SK-N-SH (cell line): ENCODE results near the gene IGF2BP3. TPM values are rescaled to one million over a fixed set of nuclear protein-coding genes. Genes with fewer than 3 reads are reported as not detected.

Experiments used
- CTCF ChIA-PET: fragments of 300-600, 350-600 bp; formaldehyde crosslinking; extraction: SDS; loops from one replicate; lab custom pipeline; 2021; lab: Yijun Ruan, JAX
- POLR2A ChIA-PET: fragments of 350-600 bp; sonication (Branson Sonifier 250); formaldehyde crosslinking; extraction: SDS; loops from one replicate; lab custom pipeline; 2020; ENCODE audit warnings: antibody characterized with exemption, inconsistent platforms; lab: Yijun Ruan, JAX
- DNase-seq: peaks from one replicate; pipeline ENCODE4 v3.0.0; 2012
- H2AFZ ChIP-seq: fragments of 200-600 bp; sonication (generic); 2 replicates; pipeline ENCODE4 v1.8.1; 2016; ENCODE audit warnings: antibody characterized with exemption, mild to moderate bottlenecking, low read depth
- H3F3A ChIP-seq: fragments of 200-600 bp; sonication (generic); replicated peaks from 2 replicates; pipeline ENCODE3; 2016; ENCODE audit warnings: antibody characterized with exemption, mild to moderate bottlenecking; ENCODE audit not compliant: insufficient read depth
- H3K27ac ChIP-seq, 2 experiments: fragments of 200-500 bp in 1 of 2; fragments of 200-600 bp in 1 of 2; sonication (Bioruptor generic) in 1 of 2; sonication (generic), shearing (Covaris generic) in 1 of 2; 2 replicates each; pipeline versions ENCODE4 v1.5.1 to v1.6.1; 2014 to 2016; ENCODE audit warnings: low read depth in 2 of 2, inconsistent platforms in 1 of 2, low read length in 1 of 2, mild to moderate bottlenecking in 1 of 2, mixed read lengths in 1 of 2
- H3K27me3 ChIP-seq: fragments of 200-600 bp; sonication (generic), shearing (Covaris generic); 2 replicates; pipeline ENCODE4 v1.6.1; 2016; ENCODE audit warnings: mixed run types; ENCODE audit not compliant: insufficient read depth
- H3K36me3 ChIP-seq, 2 experiments: fragments of 200-500 bp in 1 of 2; fragments of 200-600 bp in 1 of 2; sonication (Bioruptor generic) in 1 of 2; sonication (generic) in 1 of 2; replicated peaks in 1 of 2; 2 replicates each; pipeline versions ENCODE3 to v1.5.1; 2014 to 2016; ENCODE audit warnings: low read length in 1 of 2, mild to moderate bottlenecking in 1 of 2; ENCODE audit not compliant: insufficient read depth in 2 of 2, control insufficient read depth in 1 of 2
- H3K4me1 ChIP-seq, 2 experiments: fragments of 200-500 bp in 1 of 2; fragments of 200-600 bp in 1 of 2; sonication (Bioruptor generic) in 1 of 2; sonication (generic), shearing (Covaris generic) in 1 of 2; 2 replicates each; pipeline versions ENCODE4 v1.5.1 to v1.6.1; 2014 to 2016; ENCODE audit warnings: low read depth in 1 of 2, low read length in 1 of 2, mixed run types in 1 of 2; ENCODE audit not compliant: insufficient read depth in 2 of 2, control insufficient read depth in 1 of 2
- H3K4me2 ChIP-seq: fragments of 200-600 bp; sonication (generic), shearing (Covaris generic); 2 replicates; pipeline ENCODE4 v1.6.1; 2017; ENCODE audit warnings: mixed run types
- H3K4me3 ChIP-seq, 2 experiments: fragments of 200-500 bp in 1 of 2; fragments of 200-600 bp in 1 of 2; sonication (Bioruptor generic) in 1 of 2; sonication (generic), shearing (Covaris generic) in 1 of 2; 2 replicates each; pipeline versions ENCODE4 v1.5.1 to v1.8.1; 2014 to 2016; ENCODE audit warnings: low read depth in 2 of 2, inconsistent platforms in 1 of 2, low read length in 1 of 2, mild to moderate bottlenecking in 1 of 2, mixed read lengths in 1 of 2, moderate library complexity in 1 of 2
- H3K79me2 ChIP-seq: fragments of 200-600 bp; sonication (generic); 2 replicates; pipeline ENCODE4 v1.8.1; 2017; ENCODE audit warnings: mild to moderate bottlenecking; ENCODE audit not compliant: insufficient read depth
- H3K9ac ChIP-seq: fragments of 200-600 bp; sonication (generic); 2 replicates; pipeline ENCODE4 v1.6.1; 2017; ENCODE audit warnings: mixed run types
- H3K9me2 ChIP-seq: fragments of 200-600 bp; sonication (generic); 2 replicates; pipeline ENCODE4 v1.6.1; 2017; ENCODE audit warnings: mixed run types
- H3K9me3 ChIP-seq: fragments of 200-600 bp; sonication (generic); 2 replicates; pipeline ENCODE4 v1.6.1; 2017; ENCODE audit warnings: mixed run types, mild to moderate bottlenecking, moderate library complexity
- H4K20me1 ChIP-seq: fragments of 200-600 bp; sonication (generic); 2 replicates; pipeline ENCODE4 v1.6.1; 2017; ENCODE audit warnings: mild to moderate bottlenecking, mixed run types; ENCODE audit not compliant: insufficient read depth
- FOXM1 ChIP-seq: IDR thresholded peaks from 2 replicates; pipeline ENCODE4 v1.4.0; 2012; ENCODE audit warnings: low read depth, mild to moderate bottlenecking
- JUND ChIP-seq: IDR thresholded peaks from 2 replicates; pipeline ENCODE4 v1.4.0; 2012
- NRF1 ChIP-seq: IDR thresholded peaks from 2 replicates; pipeline ENCODE4 v1.6.1; 2012; ENCODE audit warnings: low read depth, mild to moderate bottlenecking, low read length
- RCOR1 ChIP-seq: fragments of 150-350 bp; IDR thresholded peaks from 2 replicates; pipeline ENCODE4 v1.6.1; 2017; ENCODE audit warnings: antibody characterized with exemption, low read length
- RXRA ChIP-seq: IDR thresholded peaks from 2 replicates; pipeline ENCODE4 v1.4.0; 2012; ENCODE audit warnings: low read depth, mild to moderate bottlenecking, borderline replicate concordance
- TCF12 ChIP-seq: IDR thresholded peaks from 2 replicates; pipeline ENCODE4 v1.4.0; 2012
- WGBS: methylation state at CpG from one replicate; pipeline ENCODE4 v1.1.6; 2017; ENCODE audit warnings: low lambda C conversion rate; 5-methylcytosine and 5-hydroxymethylcytosine counted together
- polyA plus RNA-seq, 3 experiments: library from polyadenylated mRNA; depleted of rRNA; stranded (reverse); fragments of >200 nt; gene quantifications; 2 replicates each; pipeline ENCODE4 v1.2.3, GENCODE V29; 2012
- TF ChIP-seq, protein P1 (sequence below): IDR thresholded peaks from 2 replicates; pipeline ENCODE4 v1.6.1; 2012; ENCODE audit warnings: mild to moderate bottlenecking, low read depth, low read length, moderate library complexity

IGF2BP3 gene
- polyA plus RNA-seq, 1 of the 3 experiments (the other 2 are of a cell fraction), result 34.4 TPM

DNA sequence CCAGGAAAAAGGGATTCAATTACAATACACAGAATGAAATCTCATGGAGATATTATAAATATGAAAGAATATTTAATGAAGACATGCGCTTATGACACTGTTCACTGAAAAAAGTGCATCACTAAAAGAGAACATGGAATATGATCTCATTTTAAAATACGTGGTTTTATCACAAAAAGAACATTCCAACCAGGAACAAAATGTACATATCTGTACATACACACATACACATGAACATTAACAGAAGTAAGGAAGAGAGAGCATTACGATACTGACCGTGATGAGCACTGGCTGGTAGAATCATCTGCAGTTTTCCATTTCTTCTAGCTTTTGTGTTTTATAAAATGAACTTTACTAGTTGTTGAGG, 39.4 kb downstream of the IGF2BP3 start:
- no peaks in the 10 kb centered on the region for H3K9me3 ChIP-seq
- no peak overlapping the region for H3K4me3 ChIP-seq
- no peak overlapping the region for H2AFZ ChIP-seq
- POLR2A ChIA-PET, result no interaction called here
- no peaks in the 10 kb centered on the region for H3K9me2 ChIP-seq
- H3K4me1 ChIP-seq, result peaks cover 3 to 24% of the 10 kb centered on the region in 2 experiments; a peak in 3 of 4 replicates
- no peaks in the 10 kb centered on the region for H3K27me3 ChIP-seq
- H3K4me2 ChIP-seq, result 0 out of 2 replicates have a peak overlapping the region, but pooled peaks have one; percentile 8
- H3K9ac ChIP-seq, result peak overlapping the region; percentile 4; the same call in 1 of the 2 replicates
- peaks cover 0 to 3% of the 10 kb centered on the region in 2 experiments for H3K36me3 ChIP-seq
- H3K27ac ChIP-seq, result peak overlapping the region in 1 of 2 experiments; percentile 61; a peak in 2 of 4 replicates
- peaks cover 62% of the 10 kb centered on the region for H4K20me1 ChIP-seq
- peaks cover 97% of the 10 kb centered on the region for H3K79me2 ChIP-seq
- no peak for TF ChIP-seq JUND
- no peak for TF ChIP-seq NRF1
- TF ChIP-seq RCOR1, result no peak
- TF ChIP-seq RXRA, result no peak
- CTCF ChIA-PET, result interaction anchor here (0.6 to 4.4 kb wide), 29 partner anchors 8 to 287 kb away, joined by 3 to 39 read pairs (median 5); no protein-coding TSS in a partner anchor
- H3F3A ChIP-seq, result peaks cover 18% of the 10 kb centered on the region
- no peak for DNase-seq
- WGBS, result 89% methylated on average over 4 of the region's 4 CpGs

GRCh38 chr7:23426876-23427275, 43.4 kb downstream of the IGF2BP3 start:
- CTCF ChIA-PET, result no interaction called here
- Histone ChIP-seq H3K27ac (no peak overlapping the region), H3F3A (peaks cover 18% of the 10 kb centered on the region), H3K79me2 (peaks cover 97% of the 10 kb centered on the region), H3K9me2 (no peaks in the 10 kb centered on the region), H3K4me3 (no peak overlapping the region), H3K4me1 (peaks cover 3 to 19% of the 10 kb centered on the region in 2 experiments; a peak in 3 of 4 replicates), H3K9me3 (no peaks in the 10 kb centered on the region), H3K4me2 (no peak overlapping the region), H3K36me3 (peaks cover 0 to 3% of the 10 kb centered on the region in 2 experiments), H3K27me3 (no peaks in the 10 kb centered on the region), H2AFZ (no peak overlapping the region), H3K9ac (no peak overlapping the region), H4K20me1 (peaks cover 69% of the 10 kb centered on the region)
- POLR2A ChIA-PET, result no interaction called here
- TF ChIP-seq, protein P1, sequence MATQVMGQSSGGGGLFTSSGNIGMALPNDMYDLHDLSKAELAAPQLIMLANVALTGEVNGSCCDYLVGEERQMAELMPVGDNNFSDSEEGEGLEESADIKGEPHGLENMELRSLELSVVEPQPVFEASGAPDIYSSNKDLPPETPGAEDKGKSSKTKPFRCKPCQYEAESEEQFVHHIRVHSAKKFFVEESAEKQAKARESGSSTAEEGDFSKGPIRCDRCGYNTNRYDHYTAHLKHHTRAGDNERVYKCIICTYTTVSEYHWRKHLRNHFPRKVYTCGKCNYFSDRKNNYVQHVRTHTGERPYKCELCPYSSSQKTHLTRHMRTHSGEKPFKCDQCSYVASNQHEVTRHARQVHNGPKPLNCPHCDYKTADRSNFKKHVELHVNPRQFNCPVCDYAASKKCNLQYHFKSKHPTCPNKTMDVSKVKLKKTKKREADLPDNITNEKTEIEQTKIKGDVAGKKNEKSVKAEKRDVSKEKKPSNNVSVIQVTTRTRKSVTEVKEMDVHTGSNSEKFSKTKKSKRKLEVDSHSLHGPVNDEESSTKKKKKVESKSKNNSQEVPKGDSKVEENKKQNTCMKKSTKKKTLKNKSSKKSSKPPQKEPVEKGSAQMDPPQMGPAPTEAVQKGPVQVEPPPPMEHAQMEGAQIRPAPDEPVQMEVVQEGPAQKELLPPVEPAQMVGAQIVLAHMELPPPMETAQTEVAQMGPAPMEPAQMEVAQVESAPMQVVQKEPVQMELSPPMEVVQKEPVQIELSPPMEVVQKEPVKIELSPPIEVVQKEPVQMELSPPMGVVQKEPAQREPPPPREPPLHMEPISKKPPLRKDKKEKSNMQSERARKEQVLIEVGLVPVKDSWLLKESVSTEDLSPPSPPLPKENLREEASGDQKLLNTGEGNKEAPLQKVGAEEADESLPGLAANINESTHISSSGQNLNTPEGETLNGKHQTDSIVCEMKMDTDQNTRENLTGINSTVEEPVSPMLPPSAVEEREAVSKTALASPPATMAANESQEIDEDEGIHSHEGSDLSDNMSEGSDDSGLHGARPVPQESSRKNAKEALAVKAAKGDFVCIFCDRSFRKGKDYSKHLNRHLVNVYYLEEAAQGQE, result no peak
- peak; percentile 11; the same call in 1 of the 2 replicates for TF ChIP-seq TCF12
- 96% methylated on average over 3 of the region's 3 CpGs for WGBS
- no peak for DNase-seq

DNA sequence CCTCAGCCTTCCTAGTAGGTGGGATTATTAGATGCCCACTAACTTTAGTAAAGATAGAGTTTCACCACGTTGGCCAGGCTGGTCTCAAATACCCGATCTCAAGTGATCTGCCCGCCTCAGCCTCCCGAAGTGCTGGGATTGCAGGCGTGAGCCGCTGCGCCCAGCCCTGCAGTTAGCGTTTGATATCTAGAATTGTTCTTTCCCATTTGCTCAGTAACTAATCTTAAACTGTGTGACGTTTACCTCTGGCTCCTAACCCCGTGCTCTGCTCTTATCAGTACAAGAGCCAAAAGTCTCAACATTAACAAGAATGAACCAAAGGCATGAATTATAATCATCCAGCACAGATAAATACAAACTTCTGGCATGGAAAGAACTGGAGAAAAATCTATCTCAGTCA, 47.4 kb downstream of the IGF2BP3 start:
- no peaks in the 10 kb centered on the region for H3K9me2 ChIP-seq
- CTCF ChIA-PET, result interaction anchor here (1.0 kb wide), 1 partner anchor 16 kb away, joined by 3 read pairs; no protein-coding TSS in a partner anchor
- no peak overlapping the region for H3K4me3 ChIP-seq
- POLR2A ChIA-PET, result no interaction called here
- H3F3A ChIP-seq, result peaks cover 18% of the 10 kb centered on the region
- H3K4me1 ChIP-seq, result peaks cover 0 to 11% of the 10 kb centered on the region in 2 experiments
- no peak overlapping the region for H3K9ac ChIP-seq
- peaks cover 87% of the 10 kb centered on the region for H4K20me1 ChIP-seq
- no peak for DNase-seq
- TF ChIP-seq FOXM1, result no peak
- no peak overlapping the region for H2AFZ ChIP-seq
- peaks cover 100% of the 10 kb centered on the region for H3K79me2 ChIP-seq
- no peaks in the 10 kb centered on the region for H3K27me3 ChIP-seq
- no peaks in the 10 kb centered on the region for H3K36me3 ChIP-seq
- no peaks in the 10 kb centered on the region for H3K9me3 ChIP-seq
- H3K27ac ChIP-seq, result no peak overlapping the region
- WGBS, result 95% methylated on average over 10 of the region's 10 CpGs
- no peak overlapping the region for H3K4me2 ChIP-seq
